GM18499 (cell line): Measurements from ENCODE around the gene MFRP.
"Not testable (repeated sequence)": the region's sequence is repeated elsewhere in the genome, so short reads cannot be mapped to it uniquely, and the experiment has no call there.

Experiments
- ATAC-seq: cut with Tn5 transposase; IDR thresholded peaks from one replicate; pipeline ENCODE4 v1.9.1; 2021; ENCODE audit warnings: moderate number of reproducible peaks; ENCODE audit not compliant: insufficient read depth, unreplicated experiment

Gene MFRP

GRCh38 chr11:119346605-119347004 lies at the start of gene MFRP:
Gene MFRP, minus strand, starts transcription at chr11:119346705. Its CDS starts 192 bp downstream, at chr11:119346513.
- no peak for ATAC-seq

GRCh38 chr11:119391275-119391674 lies 44.8 kb upstream of the MFRP start:
- ATAC-seq = no peak

GRCh38 chr11:119389611-119390254 lies 43.2 kb upstream of the MFRP start:
- no peak for ATAC-seq

GRCh38 chr11:119388103-119388502 lies 41.6 kb upstream of the MFRP start:
- no peak for ATAC-seq

- no peak for ATAC-seq
These were observed 37.8 kb upstream of the MFRP start for GRCh38 chr11:119384332-119384731.

- not testable (repeated sequence) for ATAC-seq
These were observed 36.0 kb upstream of the MFRP start for GRCh38 chr11:119382513-119382912.

- no peak for ATAC-seq
These were observed 35.6 kb upstream of the MFRP start for GRCh38 chr11:119382101-119382500.

GRCh38 chr11:119381181-119381988 lies 34.9 kb upstream of the MFRP start, which contains the start of gene USP2:
Gene USP2, minus strand, starts transcription at chr11:119381690. Its CDS starts 8,210 bp downstream, at chr11:119373480.
- peak; percentile 71 for ATAC-seq

GRCh38 chr11:119380827-119381180 lies 34.3 kb upstream of the MFRP start:
- ATAC-seq = no peak

- ATAC-seq = no peak
These were observed 33.8 kb upstream of the MFRP start for GRCh38 chr11:119380160-119380826.

- no peak for ATAC-seq
These were observed 32.5 kb upstream of the MFRP start for GRCh38 chr11:119378851-119379465.

- no peak for ATAC-seq
These were observed 31.6 kb upstream of the MFRP start for GRCh38 chr11:119377961-119378667.

- ATAC-seq = no peak
These were observed 30.8 kb upstream of the MFRP start for GRCh38 chr11:119377112-119377901.

- no peak for ATAC-seq
These were observed 29.8 kb upstream of the MFRP start for GRCh38 chr11:119376197-119376847.

GRCh38 chr11:119375337-119376196 lies 29.1 kb upstream of the MFRP start:
- ATAC-seq = no peak

GRCh38 chr11:119374632-119375336 lies 28.3 kb upstream of the MFRP start:
- no peak for ATAC-seq

GRCh38 chr11:119373921-119374631 lies 27.6 kb upstream of the MFRP start:
- no peak for ATAC-seq
